ENCODE results near the gene OR52E5.

DNA sequence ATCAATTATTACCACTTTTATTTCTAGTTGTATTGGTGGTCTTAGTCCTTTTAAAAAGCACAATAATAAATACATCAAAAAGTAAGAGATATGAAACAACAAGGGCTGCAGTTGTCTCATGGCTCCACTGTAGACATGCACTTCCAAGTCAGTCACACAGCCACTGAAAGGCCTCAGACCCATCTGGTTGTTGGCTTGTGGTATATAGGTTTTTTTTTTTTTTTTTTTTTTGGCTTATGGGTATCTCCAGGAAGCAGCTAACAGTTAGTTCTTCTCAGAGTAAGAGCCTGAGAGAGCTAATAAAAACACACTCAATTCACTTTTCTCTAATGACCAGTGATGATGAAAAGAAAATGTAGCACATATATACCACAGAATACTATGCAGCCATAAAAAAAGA is 45.3 kb upstream of the OR52E5 start:
- no peak for TF ChIP-seq CTCF (conservative IDR thresholded peaks at IDR 0.05)
- no peak for TF ChIP-seq ZFX (IDR thresholded peaks at IDR 0.05)

All from C4-2B (cell line).